Memory B cell (primary cell): ENCODE data around the gene RPTOR.
"Not testable (repeated sequence)": the region's sequence is repeated elsewhere in the genome, so short reads cannot be mapped to it uniquely, and the experiment has no call there.

Experiments used
- ATAC-seq: fragments of 150-1000 bp; cut with Tn5 transposase; 2 replicates; pipeline ENCODE4 v1.10.0; 2021; ENCODE audit warnings: low read depth, mild to moderate bottlenecking, moderate library complexity
- DNase-seq, 2 donors: peaks; one replicate each; pipeline ENCODE4 v3.0.0; 2022; ENCODE audit warnings: low spot score in 2 of 2
- H3K27ac Mint-ChIP-seq: one replicate; pipeline ENCODE4 v1.8.0; 2022; ENCODE audit warnings: mild to moderate bottlenecking, moderate library complexity, mixed read lengths
- H3K27me3 Mint-ChIP-seq: one replicate; pipeline ENCODE4 v1.8.0; 2022; ENCODE audit warnings: mixed read lengths
- H3K36me3 Mint-ChIP-seq: one replicate; pipeline ENCODE4 v1.8.0; 2022; ENCODE audit warnings: mild to moderate bottlenecking, mixed read lengths
- H3K4me1 Mint-ChIP-seq: one replicate; pipeline ENCODE4 v1.8.0; 2022; ENCODE audit warnings: mixed read lengths
- H3K4me3 Mint-ChIP-seq: one replicate; pipeline ENCODE4 v1.8.0; 2022; ENCODE audit warnings: mild to moderate bottlenecking, moderate library complexity, mixed read lengths
- H3K9me3 Mint-ChIP-seq: one replicate; pipeline ENCODE4 v1.8.0; 2022; ENCODE audit warnings: mixed read lengths

RPTOR gene

GRCh38 chr17:80615376-80615775, 70.7 kb downstream of the RPTOR start:
- ATAC-seq = no peak
- H3K27me3 Mint-ChIP-seq = no peaks in the 10 kb centered on the region
- H3K27ac Mint-ChIP-seq = no peak overlapping the region
- H3K9me3 Mint-ChIP-seq = no peaks in the 10 kb centered on the region
- peaks cover 2% of the 10 kb centered on the region for H3K36me3 Mint-ChIP-seq
- H3K4me3 Mint-ChIP-seq = no peak overlapping the region
- DNase-seq = no peak
- peaks cover 23% of the 10 kb centered on the region for H3K4me1 Mint-ChIP-seq

GRCh38 chr17:80616705-80617104, 72.1 kb downstream of the RPTOR start:
- Mint-ChIP-seq H3K9me3 (no peaks in the 10 kb centered on the region), H3K36me3 (no peaks in the 10 kb centered on the region), H3K4me3 (no peak overlapping the region), H3K27ac (no peak overlapping the region), H3K27me3 (no peaks in the 10 kb centered on the region), H3K4me1 (peaks cover 26% of the 10 kb centered on the region)
- ATAC-seq (no peak), DNase-seq (no peak)

GRCh38 chr17:80618304-80618703, 73.7 kb downstream of the RPTOR start:
- no peak overlapping the region for H3K27ac Mint-ChIP-seq

GRCh38 chr17:80619535-80620235, 75.0 kb downstream of the RPTOR start:
- ATAC-seq (no peak), DNase-seq (no peak)
- peaks cover 13% of the 10 kb centered on the region for H3K4me1 Mint-ChIP-seq
- no peak overlapping the region for H3K4me3 Mint-ChIP-seq
- no peak overlapping the region for H3K27ac Mint-ChIP-seq
- H3K27me3 Mint-ChIP-seq = no peaks in the 10 kb centered on the region
- no peaks in the 10 kb centered on the region for H3K36me3 Mint-ChIP-seq
- H3K9me3 Mint-ChIP-seq = no peaks in the 10 kb centered on the region

More at GRCh38 chr17:80618304-80618703, 73.7 kb downstream of the RPTOR start:
- Mint-ChIP-seq H3K4me3 (no peak overlapping the region), H3K36me3 (no peaks in the 10 kb centered on the region), H3K27me3 (no peaks in the 10 kb centered on the region), H3K9me3 (no peaks in the 10 kb centered on the region), H3K4me1 (peaks cover 18% of the 10 kb centered on the region)
- DNase-seq = no peak
- no peak for ATAC-seq

- no peak overlapping the region for H3K27ac Mint-ChIP-seq
- H3K4me1 Mint-ChIP-seq = peaks cover 9% of the 10 kb centered on the region
- H3K4me3 Mint-ChIP-seq = no peak overlapping the region
Observed at GRCh38 chr17:80621335-80621996, 76.8 kb downstream of the RPTOR start.

GRCh38 chr17:80621997-80622357, 77.3 kb downstream of the RPTOR start:
- H3K36me3 Mint-ChIP-seq = peaks cover 8% of the 10 kb centered on the region
- H3K27me3 Mint-ChIP-seq = no peaks in the 10 kb centered on the region
- no peak for ATAC-seq
- H3K9me3 Mint-ChIP-seq = no peaks in the 10 kb centered on the region
- H3K4me1 Mint-ChIP-seq = peaks cover 9% of the 10 kb centered on the region
- H3K27ac Mint-ChIP-seq = no peak overlapping the region
- no peak overlapping the region for H3K4me3 Mint-ChIP-seq
- no peak for DNase-seq

More at GRCh38 chr17:80621335-80621996, 76.8 kb downstream of the RPTOR start:
- peaks cover 5% of the 10 kb centered on the region for H3K36me3 Mint-ChIP-seq
- H3K9me3 Mint-ChIP-seq = no peaks in the 10 kb centered on the region
- ATAC-seq (no peak), DNase-seq (no peak)
- no peaks in the 10 kb centered on the region for H3K27me3 Mint-ChIP-seq

- no peak for DNase-seq
- peak overlapping the region; percentile 54 for H3K27ac Mint-ChIP-seq
- H3K27me3 Mint-ChIP-seq = no peaks in the 10 kb centered on the region
- no peak for ATAC-seq
- H3K9me3 Mint-ChIP-seq = no peaks in the 10 kb centered on the region
- peaks cover 9% of the 10 kb centered on the region for H3K4me1 Mint-ChIP-seq
- H3K36me3 Mint-ChIP-seq = peaks cover 10% of the 10 kb centered on the region
- no peak overlapping the region for H3K4me3 Mint-ChIP-seq
Observed at GRCh38 chr17:80624864-80625263, 80.2 kb downstream of the RPTOR start.

GRCh38 chr17:80625627-80626026, 81.0 kb downstream of the RPTOR start:
- Mint-ChIP-seq H3K36me3 (peaks cover 10% of the 10 kb centered on the region), H3K4me3 (no peak overlapping the region), H3K9me3 (no peaks in the 10 kb centered on the region), H3K27ac (no peak overlapping the region), H3K4me1 (peaks cover 9% of the 10 kb centered on the region), H3K27me3 (no peaks in the 10 kb centered on the region)
- DNase-seq (no peak), ATAC-seq (no peak)

- peaks cover 15% of the 10 kb centered on the region for H3K36me3 Mint-ChIP-seq
- not testable (repeated sequence) for H3K9me3 Mint-ChIP-seq, H3K27me3 Mint-ChIP-seq, ATAC-seq, H3K4me3 Mint-ChIP-seq, H3K27ac Mint-ChIP-seq, DNase-seq
- peaks cover 11% of the 10 kb centered on the region for H3K4me1 Mint-ChIP-seq
Observed at GRCh38 chr17:80628881-80629280, 84.2 kb downstream of the RPTOR start.

DNA sequence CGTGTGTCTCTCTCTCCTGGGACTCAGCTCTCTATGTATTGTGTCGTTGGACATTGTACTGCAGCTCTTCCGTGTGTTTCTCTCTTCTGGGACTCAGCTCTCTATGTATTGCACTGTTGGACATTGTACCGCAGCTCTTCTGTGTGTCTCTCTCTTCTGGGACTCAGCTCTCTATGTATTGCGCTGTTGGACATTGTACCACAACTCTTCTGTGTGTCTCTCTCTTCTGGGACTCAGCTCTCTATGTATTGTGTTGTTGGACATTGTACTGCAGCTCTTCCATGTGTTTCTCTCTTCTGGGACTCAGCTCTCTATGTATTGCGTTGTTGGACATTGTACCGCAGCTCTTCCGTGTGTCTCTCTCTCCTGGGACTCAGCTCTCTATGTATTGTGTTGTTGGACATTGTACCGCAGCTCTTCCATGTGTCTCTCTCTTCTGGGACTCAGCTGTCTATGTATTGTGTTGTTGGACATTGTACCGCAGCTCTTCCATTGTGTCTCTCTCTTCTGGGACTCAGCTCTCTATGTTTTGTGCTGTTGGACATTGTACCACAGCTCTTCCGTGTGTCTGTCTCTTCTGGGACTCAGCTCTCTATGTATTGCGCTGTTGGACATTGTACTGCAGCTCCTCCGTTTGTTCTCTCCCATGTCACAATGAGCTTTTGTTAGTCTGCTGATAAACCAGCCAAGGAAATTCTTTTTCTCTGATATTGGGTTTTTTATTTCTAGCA, 84.8 kb downstream of the RPTOR start:
- Mint-ChIP-seq H3K4me1 (peaks cover 11% of the 10 kb centered on the region), H3K36me3 (peaks cover 15% of the 10 kb centered on the region), H3K9me3 (no peaks in the 10 kb centered on the region), H3K27ac (no peak overlapping the region), H3K4me3 (no peak overlapping the region), H3K27me3 (no peaks in the 10 kb centered on the region)
- no peak for ATAC-seq
- no peak for DNase-seq

- DNase-seq = no peak
- H3K27ac Mint-ChIP-seq = no peak overlapping the region
- ATAC-seq = no peak
- no peak overlapping the region for H3K4me3 Mint-ChIP-seq
- H3K9me3 Mint-ChIP-seq = no peaks in the 10 kb centered on the region
- peaks cover 13% of the 10 kb centered on the region for H3K36me3 Mint-ChIP-seq
- H3K27me3 Mint-ChIP-seq = no peaks in the 10 kb centered on the region
- H3K4me1 Mint-ChIP-seq = peaks cover 12% of the 10 kb centered on the region
Observed at GRCh38 chr17:80630560-80631120, 86.0 kb downstream of the RPTOR start.

DNA sequence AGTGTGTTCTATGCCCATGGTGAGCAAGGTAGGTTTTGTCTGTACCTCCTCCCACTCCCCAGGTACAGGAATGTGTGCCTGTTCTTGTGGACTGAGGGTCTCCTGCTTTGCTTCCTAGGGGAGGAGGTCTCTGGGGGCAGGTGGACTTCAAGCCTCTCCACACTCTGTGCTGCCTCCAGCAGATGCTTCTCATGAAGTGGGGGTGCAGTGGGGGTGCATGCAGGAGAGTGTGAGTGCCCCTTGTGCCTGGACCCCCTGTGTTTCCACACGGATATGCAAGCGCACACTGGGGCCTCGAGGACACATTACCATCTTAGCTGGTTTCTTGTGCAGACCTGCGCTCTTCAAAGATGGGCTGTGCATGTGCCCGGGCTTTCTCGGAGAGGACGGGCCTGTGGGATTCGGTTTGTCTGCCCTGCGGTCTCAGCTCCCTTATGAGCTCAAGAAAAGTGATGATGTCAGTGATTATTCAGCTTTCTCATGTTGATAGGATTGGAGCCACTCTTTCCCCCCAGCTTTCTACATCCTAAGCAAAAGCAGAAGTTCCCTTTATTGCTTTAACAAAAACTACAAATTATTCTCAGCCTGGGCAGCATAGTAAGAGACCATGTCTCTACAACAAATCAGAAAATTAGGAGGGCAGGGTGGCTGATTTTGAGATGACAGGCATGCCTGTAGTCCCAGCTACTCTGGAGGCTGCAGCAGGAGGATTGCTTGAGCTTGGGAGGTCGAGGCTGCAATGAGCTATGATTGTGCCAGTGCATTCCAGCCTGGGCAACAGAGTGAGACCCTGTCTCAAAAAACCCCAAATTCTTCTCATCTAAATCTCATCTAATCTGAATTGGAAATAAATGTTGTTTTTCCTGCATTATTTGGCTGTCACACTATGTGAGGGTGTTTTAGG, 86.8 kb downstream of the RPTOR start:
- H3K27ac Mint-ChIP-seq = no peak overlapping the region
- no peaks in the 10 kb centered on the region for H3K27me3 Mint-ChIP-seq
- H3K36me3 Mint-ChIP-seq = peaks cover 10% of the 10 kb centered on the region
- DNase-seq (no peak), ATAC-seq (no peak)
- H3K9me3 Mint-ChIP-seq = no peaks in the 10 kb centered on the region
- H3K4me1 Mint-ChIP-seq = peaks cover 12% of the 10 kb centered on the region
- no peak overlapping the region for H3K4me3 Mint-ChIP-seq

- no peak overlapping the region for H3K27ac Mint-ChIP-seq
- no peak overlapping the region for H3K4me3 Mint-ChIP-seq
- H3K4me1 Mint-ChIP-seq = peaks cover 15% of the 10 kb centered on the region
- DNase-seq (no peak), ATAC-seq (no peak)
- H3K27me3 Mint-ChIP-seq = no peaks in the 10 kb centered on the region
- no peaks in the 10 kb centered on the region for H3K9me3 Mint-ChIP-seq
- peaks cover 7% of the 10 kb centered on the region for H3K36me3 Mint-ChIP-seq
Observed at GRCh38 chr17:80632046-80632581, 87.5 kb downstream of the RPTOR start.
